ENCODE measurements around the gene TTYH1.
"Not testable (repeated sequence)": the region's sequence is repeated elsewhere in the genome, so short reads cannot be mapped to it uniquely, and the experiment has no call there.

TTYH1 gene

DNA sequence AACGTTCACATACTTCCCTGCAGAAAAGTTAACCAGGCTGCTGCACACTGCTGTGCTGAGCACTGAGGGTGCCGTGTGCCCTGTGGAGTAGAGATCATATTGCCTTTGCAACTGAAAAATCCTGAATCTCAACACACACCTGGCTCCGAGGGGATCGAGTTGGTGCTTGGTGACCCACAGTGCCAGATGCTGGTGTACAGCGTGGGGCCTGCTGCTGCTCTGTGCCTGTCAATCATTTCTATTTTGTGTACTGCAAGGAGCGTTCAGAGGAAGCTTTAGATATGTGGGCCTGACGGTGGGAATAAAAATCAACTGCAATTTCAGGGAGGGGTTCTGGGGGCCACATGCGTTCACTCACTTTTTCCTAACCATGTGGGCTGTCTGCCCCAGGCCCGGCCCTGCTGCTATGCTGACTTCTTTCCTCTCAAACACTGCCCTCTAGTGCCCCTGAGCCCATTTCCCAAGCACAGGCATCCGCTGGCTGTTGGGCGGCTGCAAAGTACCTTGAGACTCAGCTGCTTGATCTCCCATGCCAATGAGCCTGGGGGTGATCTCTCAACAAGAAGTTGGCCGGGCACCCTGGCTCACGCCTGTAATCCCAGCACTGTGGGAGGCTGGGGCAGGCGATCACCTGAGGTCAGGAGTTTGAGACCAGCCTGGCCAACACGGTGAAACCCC, 24.0 kb downstream of the TTYH1 start:
- no peak for DNase-seq (ENCODE audit: low read depth in 2 of 2, low spot score in 1 of 2)

DNA sequence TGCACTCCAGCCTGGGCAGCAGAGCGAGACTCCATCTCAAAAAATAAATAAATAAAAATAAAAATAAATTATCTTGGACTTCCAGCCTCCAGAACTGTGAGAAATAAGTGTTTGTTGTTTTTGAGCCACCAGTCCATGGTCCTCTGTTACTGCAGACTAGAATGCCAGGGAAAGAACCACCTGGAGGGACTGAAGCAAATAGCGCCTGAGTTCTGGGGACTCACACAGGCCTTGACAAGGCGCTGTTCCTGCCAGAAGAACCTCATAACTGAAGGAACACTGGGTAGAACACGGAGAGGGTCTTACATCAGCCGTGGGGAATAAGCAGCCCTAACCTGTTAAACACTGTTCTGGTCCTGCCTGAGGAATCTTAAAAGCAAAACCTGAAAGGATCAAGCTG, 25.4 kb downstream of the TTYH1 start:
- DNase-seq (ENCODE audit: low read depth in 2 of 2, low spot score in 1 of 2), result no peak

DNA sequence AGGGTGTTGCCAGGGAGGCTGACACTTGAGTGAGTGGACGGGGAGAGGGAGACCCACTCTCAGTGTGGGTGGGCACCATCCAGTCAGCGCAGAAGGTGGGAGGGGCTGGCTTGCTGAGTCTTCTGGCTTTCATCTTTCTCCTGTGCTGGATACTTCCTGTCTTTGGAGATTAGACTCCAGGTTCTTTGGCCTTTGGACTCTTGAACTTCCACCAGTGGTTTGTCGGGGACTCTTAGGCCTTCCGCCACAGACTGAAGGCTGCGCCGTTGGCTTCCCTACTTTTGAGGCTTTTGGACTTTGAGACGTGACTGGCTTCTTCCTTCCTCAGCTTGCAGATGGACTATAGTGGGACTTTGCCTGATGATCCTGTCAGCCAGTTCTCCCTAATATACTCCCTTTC, 29.5 kb downstream of the TTYH1 start:
- no peak for DNase-seq (ENCODE audit: low read depth in 2 of 2, low spot score in 1 of 2)

DNA sequence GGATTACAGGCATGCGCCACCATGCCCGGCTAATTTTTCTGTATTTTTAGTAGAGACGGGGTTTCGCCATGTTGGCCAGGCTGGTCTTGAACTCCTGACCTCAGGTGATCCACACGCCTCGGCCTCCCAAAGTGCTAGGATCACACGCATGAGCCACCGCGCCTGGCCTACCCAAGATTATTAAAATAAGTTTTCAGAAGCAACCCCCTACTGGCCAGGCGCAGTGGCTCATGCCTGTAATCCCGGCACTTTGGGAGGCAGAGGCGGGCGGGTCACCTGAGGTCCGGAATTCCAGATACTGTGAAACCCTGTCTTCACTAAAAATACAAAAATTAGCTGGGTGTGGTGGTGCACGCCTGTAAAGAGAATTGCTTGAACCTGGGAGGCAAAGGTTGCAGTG, 31.1 kb downstream of the TTYH1 start:
- not testable (repeated sequence) for DNase-seq (ENCODE audit: low read depth in 2 of 2, low spot score in 1 of 2)

GRCh38 chr19:54448040-54448773, 32.9 kb downstream of the TTYH1 start:
- DNase-seq (ENCODE audit: low read depth in 2 of 2, low spot score in 1 of 2), result no peak

GRCh38 chr19:54448774-54449700, 33.8 kb downstream of the TTYH1 start, which contains the start of gene LENG8:
LENG8 (plus strand) TSS chr19:54449199; CDS start chr19:54451345, 2,146 bp downstream.
- DNase-seq (ENCODE audit: low read depth in 2 of 2, low spot score in 1 of 2), result peak; percentile 94 to 95

GRCh38 chr19:54449701-54450069, 34.4 kb downstream of the TTYH1 start:
- peak in 1 of 2 donors; percentile 16 for DNase-seq (ENCODE audit: low read depth in 2 of 2, low spot score in 1 of 2)

DNA sequence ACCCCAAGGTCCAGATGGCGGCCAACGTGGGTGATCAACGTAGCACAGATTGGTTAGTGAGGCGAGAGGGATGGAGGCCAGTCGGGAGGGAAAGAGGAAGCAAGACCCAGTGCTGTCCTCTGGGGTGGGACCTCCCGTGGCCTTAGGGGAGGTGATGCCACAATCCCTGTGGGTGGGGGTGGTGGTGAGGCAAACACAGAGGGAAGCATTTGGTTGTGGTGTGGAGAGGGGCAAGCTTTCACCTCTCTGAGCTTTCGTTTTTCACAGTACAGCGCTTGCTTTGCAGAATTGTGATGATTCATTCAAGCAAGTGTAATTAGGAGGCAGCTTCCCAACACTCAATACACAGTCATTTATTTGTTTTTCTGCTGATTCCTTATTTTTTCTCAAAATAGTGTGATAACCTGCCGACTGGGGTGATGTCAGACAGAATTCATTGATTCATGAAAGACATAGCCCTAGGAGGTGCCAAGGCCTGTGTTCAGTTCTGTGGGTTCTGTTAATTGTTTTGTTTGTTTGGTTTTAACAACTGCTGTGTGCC, 36.1 kb downstream of the TTYH1 start:
- no peak for DNase-seq (ENCODE audit: low read depth in 2 of 2, low spot score in 1 of 2)

DNA sequence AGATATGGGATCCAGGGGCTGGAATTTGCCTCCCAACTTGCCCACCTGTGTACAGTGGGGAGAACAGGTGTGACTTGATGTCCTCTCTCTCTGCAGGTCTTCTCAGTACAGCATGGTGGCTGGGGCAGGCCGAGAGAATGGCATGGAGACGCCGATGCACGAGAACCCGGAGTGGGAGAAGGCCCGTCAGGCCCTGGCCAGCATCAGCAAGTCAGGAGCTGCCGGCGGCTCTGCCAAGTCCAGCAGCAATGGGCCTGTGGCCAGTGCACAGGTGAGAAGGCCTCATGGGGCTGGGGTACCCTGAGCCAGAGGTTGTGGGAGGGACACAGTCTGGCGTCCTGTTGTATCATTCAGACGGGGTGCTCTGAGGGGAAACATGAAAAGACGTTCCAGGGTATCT, 36.7 kb downstream of the TTYH1 start:
- DNase-seq (ENCODE audit: low read depth in 2 of 2, low spot score in 1 of 2), result no peak

DNA sequence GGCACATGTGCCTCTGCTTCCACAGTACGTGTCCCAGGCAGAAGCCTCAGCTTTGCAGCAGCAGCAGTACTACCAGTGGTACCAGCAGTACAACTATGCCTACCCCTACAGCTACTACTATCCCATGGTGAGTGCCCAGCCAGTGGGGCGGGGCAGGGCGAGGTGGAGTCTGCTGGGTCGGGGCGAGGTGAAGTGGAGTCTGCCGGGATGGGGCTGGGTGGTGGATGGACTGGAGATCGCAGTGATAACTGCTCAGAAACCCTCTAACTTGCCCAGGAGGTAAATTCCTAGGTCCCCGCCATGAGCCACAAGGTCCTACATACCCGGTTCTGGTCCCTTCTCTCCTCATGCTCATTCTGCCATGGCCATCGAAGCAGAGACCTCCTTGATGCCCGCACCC, 37.4 kb downstream of the TTYH1 start:
- DNase-seq (ENCODE audit: low read depth in 2 of 2, low spot score in 1 of 2), result no peak

GRCh38 chr19:54453921-54454780, 38.9 kb downstream of the TTYH1 start:
- no peak for DNase-seq (ENCODE audit: low read depth in 2 of 2, low spot score in 1 of 2)

DNA sequence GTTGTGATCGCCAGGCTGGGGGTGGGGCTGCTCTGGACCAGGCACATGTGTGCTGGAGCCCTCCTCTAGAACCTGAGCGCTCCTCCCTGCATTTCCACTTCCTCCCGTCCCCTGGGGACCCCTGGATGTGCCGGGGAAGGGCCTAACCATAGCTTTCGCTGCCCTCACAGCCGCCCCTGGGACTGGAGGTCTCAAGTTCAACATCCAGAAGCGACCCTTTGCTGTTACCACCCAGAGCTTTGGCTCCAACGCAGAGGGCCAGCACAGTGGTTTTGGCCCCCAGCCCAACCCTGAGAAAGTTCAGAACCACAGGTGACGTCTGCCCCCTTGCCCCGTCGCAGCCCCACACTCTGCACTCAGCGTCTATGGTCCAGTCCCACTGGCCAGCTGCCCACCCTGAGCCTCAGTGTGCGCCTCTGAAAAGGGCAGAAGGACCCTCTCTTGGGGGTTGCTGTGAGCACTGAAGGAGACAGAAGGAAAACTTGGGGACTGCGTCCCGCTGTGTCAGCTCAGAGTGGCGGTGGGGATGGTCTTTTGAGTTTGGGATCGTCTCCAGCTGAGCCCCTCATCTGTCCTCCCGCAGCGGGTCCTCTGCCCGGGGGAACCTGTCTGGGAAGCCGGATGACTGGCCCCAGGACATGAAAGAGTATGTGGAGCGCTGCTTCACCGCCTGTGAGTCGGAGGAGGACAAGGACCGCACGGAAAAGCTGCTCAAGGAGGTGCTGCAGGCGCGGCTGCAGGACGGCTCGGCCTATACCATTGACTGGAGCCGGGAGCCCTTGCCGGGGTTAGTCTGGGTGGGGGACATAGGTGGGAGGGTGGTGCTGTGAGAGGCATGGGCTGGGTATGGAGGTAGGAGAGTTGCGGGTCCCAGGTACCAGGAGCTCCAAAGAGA, 39.8 kb downstream of the TTYH1 start:
- no peak for DNase-seq (ENCODE audit: low read depth in 2 of 2, low spot score in 1 of 2)

- DNase-seq (ENCODE audit: low read depth in 2 of 2, low spot score in 1 of 2), result no peak
Measured at GRCh38 chr19:54455786-54456422, 40.6 kb downstream of the TTYH1 start.

- DNase-seq (ENCODE audit: low read depth in 2 of 2, low spot score in 1 of 2), result no peak
Measured at GRCh38 chr19:54456423-54457373, 41.4 kb downstream of the TTYH1 start.

GRCh38 chr19:54457773-54458647, 42.7 kb downstream of the TTYH1 start:
- no peak for DNase-seq (ENCODE audit: low read depth in 2 of 2, low spot score in 1 of 2)

GRCh38 chr19:54458648-54459281, 43.5 kb downstream of the TTYH1 start:
- no peak for DNase-seq (ENCODE audit: low read depth in 2 of 2, low spot score in 1 of 2)

All from stimulated activated CD8-positive, alpha-beta memory T cell treated with anti-CD3 and anti-CD28 coated beads, Interleukin-4, amount 100 ng/mL, for 1 hour (primary cell).